ENCODE measurements around the gene SFXN5.

DNA sequence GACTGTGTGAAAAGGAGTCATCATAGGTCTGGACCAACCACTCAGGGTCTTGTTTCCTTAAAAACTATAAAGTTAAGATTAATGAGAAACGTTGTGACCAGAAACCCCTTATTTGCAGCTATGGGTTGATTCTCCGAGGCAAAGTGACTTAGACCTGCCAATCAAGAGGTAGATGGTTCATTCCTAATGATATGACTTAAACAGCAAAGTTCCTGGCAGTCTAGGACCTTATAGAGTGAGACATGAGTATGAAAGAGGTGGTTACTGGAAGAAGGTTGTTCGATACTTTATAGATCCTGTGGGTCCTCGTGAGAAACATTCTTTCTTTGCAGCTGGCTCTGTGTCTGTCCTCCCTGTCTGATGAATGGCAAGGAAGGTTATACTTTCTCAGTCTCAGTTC is 8.0 kb downstream of the SFXN5 start:
- TF ChIP-seq TAF1 (IDR thresholded peaks at IDR 0.05; ENCODE audit: borderline replicate concordance, insufficient read depth, low read length): no peak
- TF ChIP-seq, protein P1, sequence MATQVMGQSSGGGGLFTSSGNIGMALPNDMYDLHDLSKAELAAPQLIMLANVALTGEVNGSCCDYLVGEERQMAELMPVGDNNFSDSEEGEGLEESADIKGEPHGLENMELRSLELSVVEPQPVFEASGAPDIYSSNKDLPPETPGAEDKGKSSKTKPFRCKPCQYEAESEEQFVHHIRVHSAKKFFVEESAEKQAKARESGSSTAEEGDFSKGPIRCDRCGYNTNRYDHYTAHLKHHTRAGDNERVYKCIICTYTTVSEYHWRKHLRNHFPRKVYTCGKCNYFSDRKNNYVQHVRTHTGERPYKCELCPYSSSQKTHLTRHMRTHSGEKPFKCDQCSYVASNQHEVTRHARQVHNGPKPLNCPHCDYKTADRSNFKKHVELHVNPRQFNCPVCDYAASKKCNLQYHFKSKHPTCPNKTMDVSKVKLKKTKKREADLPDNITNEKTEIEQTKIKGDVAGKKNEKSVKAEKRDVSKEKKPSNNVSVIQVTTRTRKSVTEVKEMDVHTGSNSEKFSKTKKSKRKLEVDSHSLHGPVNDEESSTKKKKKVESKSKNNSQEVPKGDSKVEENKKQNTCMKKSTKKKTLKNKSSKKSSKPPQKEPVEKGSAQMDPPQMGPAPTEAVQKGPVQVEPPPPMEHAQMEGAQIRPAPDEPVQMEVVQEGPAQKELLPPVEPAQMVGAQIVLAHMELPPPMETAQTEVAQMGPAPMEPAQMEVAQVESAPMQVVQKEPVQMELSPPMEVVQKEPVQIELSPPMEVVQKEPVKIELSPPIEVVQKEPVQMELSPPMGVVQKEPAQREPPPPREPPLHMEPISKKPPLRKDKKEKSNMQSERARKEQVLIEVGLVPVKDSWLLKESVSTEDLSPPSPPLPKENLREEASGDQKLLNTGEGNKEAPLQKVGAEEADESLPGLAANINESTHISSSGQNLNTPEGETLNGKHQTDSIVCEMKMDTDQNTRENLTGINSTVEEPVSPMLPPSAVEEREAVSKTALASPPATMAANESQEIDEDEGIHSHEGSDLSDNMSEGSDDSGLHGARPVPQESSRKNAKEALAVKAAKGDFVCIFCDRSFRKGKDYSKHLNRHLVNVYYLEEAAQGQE (IDR thresholded peaks at IDR 0.05; ENCODE audit: insufficient read depth in 1 of 2, low read depth in 2 of 2, low read length in 2 of 2): no peak

Data from PFSK-1 (cell line).